Endothelial cell of umbilical vein (primary cell): ENCODE data around the gene MTPN. TPM values are rescaled to one million over a fixed set of nuclear protein-coding genes. Genes with fewer than 3 reads are reported as not detected.

Source experiments
- BruUV-seq: library from RNA; stranded (reverse); fragments of 400-500 nt; replicated peaks from 2 replicates; lab custom pipeline; 2021; lab: Mats Ljungman, UMichigan
- CTCF ChIA-PET: fragments of 300-600, 350-600 bp; sonication (Branson Sonifier 250); formaldehyde crosslinking; loops from one replicate; lab custom pipeline; 2021; ENCODE audit warnings: antibody characterized with exemption, inconsistent platforms; lab: Charles Lee
- POLR2A ChIA-PET: fragments of 300-600, 350-600 bp; sonication (Branson Sonifier 250); formaldehyde crosslinking; loops from one replicate; lab custom pipeline; 2021; ENCODE audit warnings: antibody characterized with exemption, inconsistent platforms; lab: Charles Lee
- DNase-seq: peaks from one replicate; pipeline ENCODE4 v3.0.0-alpha.2; 2011; ENCODE audit warnings: low read depth, low spot score
- FAIRE-seq: peaks from 2 replicates; lab custom pipeline; 2011; peaks lifted over from hg19 to GRCh38; lab: Jason Lieb, UNC
- H2AFZ ChIP-seq: 2 replicates; pipeline ENCODE4 v1.6.0; 2012; ENCODE audit warnings: low read depth, low read length, control low read depth, inconsistent platforms
- H3K27ac ChIP-seq: 2 replicates; pipeline ENCODE4 v1.5.1; 2011; ENCODE audit warnings: low read depth, mild to moderate bottlenecking, control low read depth, low read length, moderate library complexity; ENCODE audit not compliant: insufficient read depth
- H3K27me3 ChIP-seq, 2 experiments: 2 replicates each; pipeline versions ENCODE4 v1.6.0 to v1.6.1; 2011; ENCODE audit warnings: low read length in 2 of 2, mixed read lengths in 1 of 2; ENCODE audit not compliant: control insufficient read depth in 2 of 2, insufficient read depth in 2 of 2
- H3K36me3 ChIP-seq, 2 experiments: 2 replicates in 1 of 2; 3 replicates in 1 of 2; pipeline ENCODE4 v1.5.1; 2011; ENCODE audit warnings: low read length in 2 of 2, mild to moderate bottlenecking in 1 of 2, moderate library complexity in 1 of 2; ENCODE audit not compliant: control insufficient read depth in 2 of 2, insufficient read depth in 2 of 2; ENCODE audit errors: extremely low read depth in 1 of 2
- H3K4me1 ChIP-seq: 3 replicates; pipeline ENCODE4 v1.5.1; 2011; ENCODE audit warnings: mild to moderate bottlenecking, low read length; ENCODE audit not compliant: control insufficient read depth, insufficient read depth; ENCODE audit errors: extremely low read depth
- H3K4me2 ChIP-seq: 2 replicates; pipeline ENCODE4 v1.6.1; 2011; ENCODE audit warnings: low read length, control low read depth, mixed read lengths; ENCODE audit not compliant: insufficient read depth
- H3K4me3 ChIP-seq, 3 experiments: fragments of 200-600 bp in 1 of 3; sonication (generic), shearing (Covaris generic) in 1 of 3; replicated peaks in 1 of 3; 2 replicates each; pipeline ENCODE4 v1.5.1; 2011 to 2016; ENCODE audit warnings: control low read depth in 3 of 3, low read length in 3 of 3, mild to moderate bottlenecking in 2 of 3, inconsistent platforms in 1 of 3, low read depth in 1 of 3, moderate library complexity in 1 of 3; ENCODE audit not compliant: insufficient read depth in 1 of 3
- H3K79me2 ChIP-seq: 2 replicates; pipeline ENCODE4 v1.6.0; 2012; ENCODE audit warnings: low read length, inconsistent platforms; ENCODE audit not compliant: control insufficient read depth, insufficient read depth
- H3K9ac ChIP-seq: replicated peaks from 2 replicates; pipeline ENCODE3; 2011; ENCODE audit warnings: low read length, control low read depth; ENCODE audit not compliant: insufficient read depth; ENCODE audit errors: extremely low read depth
- H3K9me1 ChIP-seq: replicated peaks from 3 replicates; pipeline ENCODE4 v1.6.0; 2011; ENCODE audit warnings: mild to moderate bottlenecking, low read length; ENCODE audit not compliant: control insufficient read depth, insufficient read depth; ENCODE audit errors: extremely low read depth
- H3K9me3 ChIP-seq: replicated peaks from 2 replicates; pipeline ENCODE4 v1.5.1; 2012; ENCODE audit warnings: low read length, inconsistent platforms; ENCODE audit not compliant: control insufficient read depth, insufficient read depth
- H4K20me1 ChIP-seq: replicated peaks from 2 replicates; pipeline ENCODE3; 2011; ENCODE audit warnings: mild to moderate bottlenecking, low read length; ENCODE audit not compliant: control insufficient read depth, insufficient read depth; ENCODE audit errors: extremely low read depth
- CTCF ChIP-seq, 2 donors: IDR thresholded peaks; 1 replicate in 1 of 2; 2 replicates in 1 of 2; pipeline ENCODE4 v1.5.1; 2011; ENCODE audit warnings: low read length in 2 of 2, mild to moderate bottlenecking in 2 of 2, moderate library complexity in 2 of 2, control low read depth in 1 of 2, inconsistent platforms in 1 of 2, low read depth in 1 of 2; ENCODE audit not compliant: insufficient read depth in 1 of 2; ENCODE audit errors: extremely low read depth in 1 of 2
- FOS ChIP-seq: IDR thresholded peaks from 2 replicates; pipeline ENCODE4 v1.6.1; 2011; ENCODE audit warnings: mild to moderate bottlenecking, low read length, moderate library complexity, borderline replicate concordance; ENCODE audit not compliant: insufficient read depth
- GATA2 ChIP-seq: IDR thresholded peaks from 2 replicates; pipeline ENCODE4 v1.7.0; 2011; ENCODE audit warnings: low read depth, mild to moderate bottlenecking, moderate library complexity, mixed read lengths, low read length; ENCODE audit not compliant: insufficient read length, insufficient read depth
- JUN ChIP-seq: IDR thresholded peaks from 2 replicates; pipeline ENCODE4 v1.6.1; 2011; ENCODE audit warnings: borderline replicate concordance, low read depth; ENCODE audit not compliant: insufficient read length, insufficient read depth
- MAX ChIP-seq: IDR thresholded peaks from 2 replicates; pipeline ENCODE4 v1.6.1; 2011; ENCODE audit not compliant: insufficient read depth, insufficient read length
- MYC ChIP-seq: IDR thresholded peaks from one replicate; pipeline ENCODE4 v1.6.1; 2011; ENCODE audit warnings: mild to moderate bottlenecking, low read depth, low read length
- POLR2AphosphoS5 ChIP-seq: IDR thresholded peaks from 2 replicates; pipeline ENCODE4 v1.6.1; 2012; ENCODE audit warnings: low read depth, mild to moderate bottlenecking, control low read depth, low read length, moderate library complexity; ENCODE audit not compliant: insufficient read depth
- dilution Hi-C: fragments of 300-500 bp; cut with MboI; formaldehyde crosslinking; loops from one replicate; pipeline ENCODE4 v1.15.0; 2019; ENCODE audit warnings: low sequenced_read_pairs; ENCODE audit not compliant: extremely low pct_ligation_motif_present
- intact Hi-C: fragments of 100-400 bp; cut with micrococcal nuclease; formaldehyde crosslinking; loops from one replicate; pipeline ENCODE4 v1.10.0; 2022
- polyA plus RNA-seq, 4 experiments: library from polyadenylated mRNA; depleted of rRNA in 3 of 4; stranded (reverse) in 3 of 4; unstranded in 1 of 4; fragments of >200 nt; gene quantifications; 2 replicates each; pipeline versions ENCODE4 v1.2.1 to v1.2.3, GENCODE V29; 2011 to 2012; ENCODE audit warnings: missing spikeins in 1 of 4
- total RNA-seq: library from RNA; stranded (reverse); gene quantifications from 2 replicates; pipeline ENCODE4 v1.2.3, GENCODE V29; 2021

The MTPN gene
- total and polyA plus RNA-seq, 2 donors (not counting 3 experiments of a cell fraction or from before 2014, with no cell fraction given): 58.1 to 174 TPM

GRCh38 chr7:136009488-136010079 lies 32.4 kb upstream of the MTPN start:
- H3K36me3 ChIP-seq: no peaks in the 10 kb centered on the region
- H3K9me3 ChIP-seq: no peaks in the 10 kb centered on the region
- no TSS peak for BruUV-seq
- no peak for TF ChIP-seq POLR2AphosphoS5
- TF ChIP-seq MAX: no peak
- TF ChIP-seq MYC: no peak
- peak; percentile 29 to 40 for TF ChIP-seq CTCF (IDR thresholded peaks at IDR 0.05; ENCODE audit: extremely low read depth in 1 of 2, insufficient read depth in 1 of 2, low read depth in 1 of 2, low read length in 2 of 2)
- no peak for TF ChIP-seq JUN
- TF ChIP-seq FOS: no peak
- TF ChIP-seq GATA2: no peak
- H2AFZ ChIP-seq: no peak overlapping the region
- no peak overlapping the region for H3K4me2 ChIP-seq
- no peaks in the 10 kb centered on the region for H3K4me1 ChIP-seq
- peaks cover 0 to 5% of the 10 kb centered on the region in 2 experiments for H3K27me3 ChIP-seq
- DNase-seq: peak; percentile 62
- no peak overlapping the region for H3K4me3 ChIP-seq
- no peaks in the 10 kb centered on the region for H4K20me1 ChIP-seq
- FAIRE-seq: peak; percentile 49
- dilution Hi-C loops: no loop called here
- POLR2A ChIA-PET: no interaction called here
- no peak overlapping the region for H3K9ac ChIP-seq
- H3K9me1 ChIP-seq: no peaks in the 10 kb centered on the region
- H3K79me2 ChIP-seq: no peaks in the 10 kb centered on the region
- no peak overlapping the region for H3K27ac ChIP-seq
- CTCF ChIA-PET: interaction anchor here (0.7 to 6.3 kb wide), 14 partner anchors 8 to 736 kb away, joined by 3 to 53 read pairs (median 5); no protein-coding TSS in a partner anchor
- intact Hi-C loops: loop anchor here (1.0 kb wide), 6 partner anchors 29 to 728 kb away; partner anchors contain the start of gene STMP1
